ENCODE data around the gene SEMA5A.

SEMA5A gene

DNA sequence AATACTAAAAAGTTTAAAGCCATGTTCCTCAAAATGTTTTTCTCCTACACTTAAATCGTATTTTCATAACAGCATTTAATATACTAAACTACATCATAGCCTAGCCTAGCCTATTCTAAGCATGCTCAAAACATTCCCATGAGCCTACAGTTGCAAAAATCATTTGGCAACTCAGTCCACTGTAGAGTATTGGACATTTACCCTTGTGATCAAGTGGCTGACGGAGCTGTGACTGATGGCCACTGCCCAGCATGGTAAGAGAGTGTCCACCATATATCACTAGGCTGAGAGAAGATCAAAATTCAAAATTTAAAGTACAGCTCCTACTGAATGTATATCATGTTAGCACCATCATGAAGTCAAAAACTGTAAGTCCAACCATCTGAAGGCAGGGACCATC, 30.9 kb downstream of the SEMA5A start:
- H3K4me3 ChIP-seq (ENCODE audit: low read length in 2 of 2), result no peak overlapping the region
- no peaks in the 10 kb centered on the region for H3K4me1 ChIP-seq (ENCODE audit: control insufficient read depth in 2 of 2, insufficient read depth in 2 of 2, low read length in 2 of 2)
- no peaks in the 10 kb centered on the region for H3K27me3 ChIP-seq (ENCODE audit: control insufficient read depth in 2 of 2, insufficient read depth in 2 of 2, low read length in 2 of 2)
- no peaks in the 10 kb centered on the region for H3K36me3 ChIP-seq (ENCODE audit: control insufficient read depth in 2 of 2, insufficient read depth in 2 of 2, low read length in 2 of 2)
- H3K9ac ChIP-seq (ENCODE audit: low read depth in 1 of 2, low read length in 2 of 2), result no peak overlapping the region
- H3K27ac ChIP-seq (ENCODE audit: low read depth in 2 of 2, low read length in 2 of 2), result no peak overlapping the region
- H3K9me3 ChIP-seq (ENCODE audit: control insufficient read depth in 2 of 2, low read length in 2 of 2), result no peaks in the 10 kb centered on the region

DNA sequence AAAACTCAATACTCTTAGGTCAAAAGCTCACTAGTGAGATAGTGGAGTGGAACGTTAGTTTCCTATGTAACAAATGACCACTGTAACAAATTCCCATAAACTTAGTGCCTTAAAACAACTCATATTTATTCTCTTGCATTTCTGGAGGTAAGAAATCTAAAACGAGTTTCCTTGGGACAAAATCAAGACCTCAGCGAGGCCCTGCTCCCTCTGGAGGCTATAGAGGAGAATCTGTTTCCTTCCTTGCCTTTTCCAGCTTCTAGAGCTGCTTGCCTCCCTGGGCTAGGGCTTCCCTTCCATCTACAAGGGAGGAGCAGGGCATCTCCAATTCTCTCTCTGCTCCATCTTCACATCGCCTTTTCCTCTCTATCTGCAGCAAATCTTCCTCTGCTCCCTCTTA, 32.0 kb downstream of the SEMA5A start:
- Histone ChIP-seq H3K4me1 (ENCODE audit: control insufficient read depth in 2 of 2, insufficient read depth in 2 of 2, low read length in 2 of 2) (no peaks in the 10 kb centered on the region), H3K36me3 (ENCODE audit: control insufficient read depth in 2 of 2, insufficient read depth in 2 of 2, low read length in 2 of 2) (no peaks in the 10 kb centered on the region), H3K27me3 (ENCODE audit: control insufficient read depth in 2 of 2, insufficient read depth in 2 of 2, low read length in 2 of 2) (no peaks in the 10 kb centered on the region), H3K9ac (ENCODE audit: low read depth in 1 of 2, low read length in 2 of 2) (no peak overlapping the region), H3K27ac (ENCODE audit: low read depth in 2 of 2, low read length in 2 of 2) (no peak overlapping the region), H3K4me3 (ENCODE audit: low read length in 2 of 2) (no peak overlapping the region), H3K9me3 (ENCODE audit: control insufficient read depth in 2 of 2, low read length in 2 of 2) (no peaks in the 10 kb centered on the region)

DNA sequence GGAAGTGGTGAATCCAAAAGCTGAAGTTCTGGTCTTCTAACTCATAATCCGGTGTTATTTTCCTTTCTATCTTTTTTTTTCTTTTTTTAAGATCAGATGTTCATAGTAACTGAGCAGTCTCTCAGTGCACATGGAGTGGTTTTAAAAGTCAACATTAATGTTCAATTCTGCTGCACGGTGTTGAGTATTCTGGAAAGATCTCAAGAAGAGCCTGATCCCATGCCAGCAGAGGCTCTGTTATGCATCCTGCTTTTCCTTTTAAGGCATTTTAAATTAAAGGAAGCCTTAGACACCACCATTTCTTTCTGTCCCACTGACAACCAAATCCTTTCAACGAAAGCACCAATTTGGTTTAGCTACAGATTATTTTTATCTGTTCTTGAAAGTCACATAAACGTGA, 33.4 kb downstream of the SEMA5A start:
- Histone ChIP-seq H3K9me3 (ENCODE audit: control insufficient read depth in 2 of 2, low read length in 2 of 2) (no peaks in the 10 kb centered on the region), H3K36me3 (ENCODE audit: control insufficient read depth in 2 of 2, insufficient read depth in 2 of 2, low read length in 2 of 2) (no peaks in the 10 kb centered on the region), H3K27me3 (ENCODE audit: control insufficient read depth in 2 of 2, insufficient read depth in 2 of 2, low read length in 2 of 2) (no peaks in the 10 kb centered on the region), H3K9ac (ENCODE audit: low read depth in 1 of 2, low read length in 2 of 2) (no peak overlapping the region), H3K27ac (ENCODE audit: low read depth in 2 of 2, low read length in 2 of 2) (no peak overlapping the region), H3K4me3 (ENCODE audit: low read length in 2 of 2) (no peak overlapping the region), H3K4me1 (ENCODE audit: control insufficient read depth in 2 of 2, insufficient read depth in 2 of 2, low read length in 2 of 2) (no peaks in the 10 kb centered on the region)

DNA sequence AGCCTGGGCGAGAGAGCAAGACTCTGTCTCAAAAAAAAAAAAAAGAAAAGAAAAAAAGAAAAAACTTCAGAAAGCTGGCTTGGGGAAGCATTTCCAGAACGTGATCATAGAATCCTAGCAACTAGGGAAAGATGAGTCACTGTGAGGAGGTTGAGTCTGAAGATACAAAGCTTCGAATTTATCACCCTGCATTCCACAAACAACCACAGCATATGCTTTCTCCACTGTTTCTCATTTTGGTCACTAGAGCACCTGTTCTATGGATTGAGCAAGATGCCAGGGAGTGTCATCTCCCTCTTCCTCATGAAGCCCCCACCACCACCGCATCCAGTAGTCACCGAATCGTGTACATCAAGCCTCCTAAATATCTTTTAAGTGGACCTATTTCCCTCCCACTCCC, 37.9 kb downstream of the SEMA5A start:
- Histone ChIP-seq H3K4me3 (ENCODE audit: low read length in 2 of 2) (no peak overlapping the region), H3K4me1 (ENCODE audit: control insufficient read depth in 2 of 2, insufficient read depth in 2 of 2, low read length in 2 of 2) (no peaks in the 10 kb centered on the region), H3K9me3 (ENCODE audit: control insufficient read depth in 2 of 2, low read length in 2 of 2) (no peaks in the 10 kb centered on the region), H3K27me3 (ENCODE audit: control insufficient read depth in 2 of 2, insufficient read depth in 2 of 2, low read length in 2 of 2) (no peaks in the 10 kb centered on the region), H3K27ac (ENCODE audit: low read depth in 2 of 2, low read length in 2 of 2) (no peak overlapping the region), H3K9ac (ENCODE audit: low read depth in 1 of 2, low read length in 2 of 2) (no peak overlapping the region), H3K36me3 (ENCODE audit: control insufficient read depth in 2 of 2, insufficient read depth in 2 of 2, low read length in 2 of 2) (peaks cover 0 to 2% of the 10 kb centered on the region in 2 donors)

DNA sequence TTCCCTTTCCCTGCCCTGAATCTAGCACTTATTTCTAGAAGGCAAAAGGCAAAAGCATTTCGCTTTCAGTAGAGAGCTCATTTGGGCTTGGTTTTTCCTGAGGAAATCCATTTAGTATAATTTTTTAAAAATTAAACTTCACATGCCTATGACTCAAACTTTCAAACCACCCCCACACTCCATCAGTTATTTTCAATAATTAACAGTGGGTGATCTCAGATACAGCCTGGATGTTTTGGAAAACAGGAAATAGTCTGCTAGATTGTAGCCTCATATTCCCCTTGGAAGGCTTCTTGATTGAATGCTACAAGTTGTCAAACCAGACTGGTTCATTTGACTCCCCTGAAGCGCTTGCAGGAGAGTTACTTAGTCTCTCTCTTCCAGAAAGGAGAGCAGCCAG, 40.6 kb downstream of the SEMA5A start:
- no peaks in the 10 kb centered on the region for H3K4me1 ChIP-seq (ENCODE audit: control insufficient read depth in 2 of 2, insufficient read depth in 2 of 2, low read length in 2 of 2)
- H3K4me3 ChIP-seq (ENCODE audit: low read length in 2 of 2), result no peak overlapping the region
- no peaks in the 10 kb centered on the region for H3K9me3 ChIP-seq (ENCODE audit: control insufficient read depth in 2 of 2, low read length in 2 of 2)
- no peak overlapping the region for H3K27ac ChIP-seq (ENCODE audit: low read depth in 2 of 2, low read length in 2 of 2)
- peaks cover 0 to 2% of the 10 kb centered on the region in 2 donors for H3K36me3 ChIP-seq (ENCODE audit: control insufficient read depth in 2 of 2, insufficient read depth in 2 of 2, low read length in 2 of 2)
- H3K9ac ChIP-seq (ENCODE audit: low read depth in 1 of 2, low read length in 2 of 2), result no peak overlapping the region
- H3K27me3 ChIP-seq (ENCODE audit: control insufficient read depth in 2 of 2, insufficient read depth in 2 of 2, low read length in 2 of 2), result no peaks in the 10 kb centered on the region

DNA sequence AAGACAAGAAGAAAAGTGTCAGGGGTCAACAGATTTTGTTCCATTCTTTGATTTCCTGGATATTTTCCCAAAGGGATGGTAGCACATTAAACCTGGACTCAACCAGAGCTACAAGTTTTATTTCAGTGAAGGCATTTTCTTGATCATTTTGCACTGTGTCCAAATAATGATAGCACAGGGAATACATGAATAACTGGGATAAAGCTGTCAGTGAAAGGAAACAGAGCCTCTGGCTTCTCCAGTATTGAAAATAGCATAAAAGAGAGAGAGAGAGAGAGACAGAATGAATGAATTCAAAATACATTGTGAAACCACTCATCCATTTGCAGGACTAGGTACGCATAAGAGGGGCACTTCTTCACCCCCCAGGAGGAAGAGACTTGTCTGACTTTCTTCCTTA, 43.0 kb downstream of the SEMA5A start:
- H3K36me3 ChIP-seq (ENCODE audit: control insufficient read depth in 2 of 2, insufficient read depth in 2 of 2, low read length in 2 of 2), result peaks cover 0 to 2% of the 10 kb centered on the region in 2 donors
- H3K4me3 ChIP-seq (ENCODE audit: low read length in 2 of 2), result no peak overlapping the region
- no peak overlapping the region for H3K9ac ChIP-seq (ENCODE audit: low read depth in 1 of 2, low read length in 2 of 2)
- no peaks in the 10 kb centered on the region for H3K27me3 ChIP-seq (ENCODE audit: control insufficient read depth in 2 of 2, insufficient read depth in 2 of 2, low read length in 2 of 2)
- no peaks in the 10 kb centered on the region for H3K9me3 ChIP-seq (ENCODE audit: control insufficient read depth in 2 of 2, low read length in 2 of 2)
- H3K27ac ChIP-seq (ENCODE audit: low read depth in 2 of 2, low read length in 2 of 2), result no peak overlapping the region
- H3K4me1 ChIP-seq (ENCODE audit: control insufficient read depth in 2 of 2, insufficient read depth in 2 of 2, low read length in 2 of 2), result no peaks in the 10 kb centered on the region

DNA sequence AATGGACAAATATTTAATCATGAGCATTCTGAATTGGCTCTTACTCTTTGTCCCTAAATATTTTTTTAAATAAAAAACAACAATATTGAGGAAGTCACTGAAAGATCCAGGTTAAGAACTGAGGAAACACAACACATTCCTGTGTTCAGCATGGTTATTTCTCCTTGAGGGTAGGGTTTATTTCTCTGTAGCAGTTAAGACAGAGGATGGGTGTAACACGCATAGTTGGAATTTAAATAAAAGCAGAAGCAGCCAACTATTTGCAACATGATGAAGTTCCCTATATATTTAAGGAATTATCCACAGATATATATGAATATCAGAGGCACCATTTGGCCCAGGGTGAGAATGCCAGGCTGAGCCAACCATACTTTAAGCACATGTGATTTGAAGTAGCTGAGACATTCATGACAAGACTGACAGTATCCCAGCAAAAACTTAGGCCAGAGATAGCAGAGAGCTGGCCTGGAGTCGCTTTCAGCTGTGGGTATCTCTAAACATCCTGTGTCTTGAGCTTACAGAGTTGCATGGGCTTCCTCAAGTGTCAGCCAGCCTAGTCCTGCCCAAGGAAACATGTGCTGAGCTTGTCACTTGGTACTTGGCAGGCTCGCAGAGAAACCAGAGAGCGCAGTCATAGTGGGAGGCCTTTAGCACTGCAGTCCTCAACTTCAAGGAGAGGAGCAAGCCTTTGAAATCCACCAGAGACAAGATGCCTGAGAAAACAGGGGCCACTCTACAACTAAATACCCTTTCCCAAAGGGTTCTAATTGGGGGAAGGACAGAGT, 43.6 kb downstream of the SEMA5A start:
- no peaks in the 10 kb centered on the region for H3K4me1 ChIP-seq (ENCODE audit: control insufficient read depth in 2 of 2, insufficient read depth in 2 of 2, low read length in 2 of 2)
- peaks cover 0 to 2% of the 10 kb centered on the region in 2 donors for H3K36me3 ChIP-seq (ENCODE audit: control insufficient read depth in 2 of 2, insufficient read depth in 2 of 2, low read length in 2 of 2)

DNA sequence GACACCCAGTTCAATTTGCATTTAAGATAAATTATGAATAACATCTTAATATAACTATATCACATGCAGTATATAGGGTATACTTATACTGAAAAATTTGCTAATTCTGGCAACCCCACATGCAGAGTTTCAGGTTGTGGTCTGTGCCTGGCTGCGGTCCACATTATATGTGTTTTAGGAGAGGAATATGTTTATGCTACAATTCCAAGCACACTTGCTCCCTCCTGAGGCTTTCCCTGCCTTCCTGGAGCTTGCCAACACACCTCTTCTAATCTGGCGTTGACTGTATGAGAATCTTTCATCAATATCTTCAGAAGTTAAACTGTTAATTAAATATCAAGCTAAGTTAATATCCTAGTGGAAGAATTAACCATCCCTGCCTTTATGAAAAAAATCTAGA, 45.2 kb downstream of the SEMA5A start:
- Histone ChIP-seq H3K27me3 (ENCODE audit: control insufficient read depth in 2 of 2, insufficient read depth in 2 of 2, low read length in 2 of 2) (no peaks in the 10 kb centered on the region), H3K9ac (ENCODE audit: low read depth in 1 of 2, low read length in 2 of 2) (no peak overlapping the region), H3K27ac (ENCODE audit: low read depth in 2 of 2, low read length in 2 of 2) (no peak overlapping the region), H3K36me3 (ENCODE audit: control insufficient read depth in 2 of 2, insufficient read depth in 2 of 2, low read length in 2 of 2) (no peaks in the 10 kb centered on the region), H3K9me3 (ENCODE audit: control insufficient read depth in 2 of 2, low read length in 2 of 2) (no peaks in the 10 kb centered on the region), H3K4me1 (ENCODE audit: control insufficient read depth in 2 of 2, insufficient read depth in 2 of 2, low read length in 2 of 2) (no peaks in the 10 kb centered on the region), H3K4me3 (ENCODE audit: low read length in 2 of 2) (no peak overlapping the region)

More for the DNA sequence above, 43.6 kb downstream of the SEMA5A start:
- Histone ChIP-seq H3K27me3 (ENCODE audit: control insufficient read depth in 2 of 2, insufficient read depth in 2 of 2, low read length in 2 of 2) (no peaks in the 10 kb centered on the region), H3K9me3 (ENCODE audit: control insufficient read depth in 2 of 2, low read length in 2 of 2) (no peaks in the 10 kb centered on the region), H3K27ac (ENCODE audit: low read depth in 2 of 2, low read length in 2 of 2) (no peak overlapping the region), H3K4me3 (ENCODE audit: low read length in 2 of 2) (no peak overlapping the region), H3K9ac (ENCODE audit: low read depth in 1 of 2, low read length in 2 of 2) (no peak overlapping the region)

DNA sequence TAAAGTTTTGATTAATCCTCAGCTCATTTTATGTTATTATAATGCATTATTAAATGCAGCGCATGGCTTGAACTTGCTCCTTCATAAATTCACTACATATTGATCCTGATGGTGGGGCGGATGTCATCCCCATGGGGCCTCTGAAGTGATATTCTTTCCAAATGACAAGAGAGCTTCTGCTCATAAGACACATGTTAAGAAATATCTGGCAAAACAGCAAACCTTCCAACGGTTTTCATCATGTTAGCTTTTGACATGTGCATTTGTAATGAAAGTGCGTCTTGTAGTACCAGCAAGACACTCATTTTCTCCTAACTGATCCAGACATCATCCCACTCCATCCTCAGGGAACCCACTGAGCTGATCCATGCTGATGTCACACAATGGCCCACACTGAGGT, 45.7 kb downstream of the SEMA5A start:
- no peaks in the 10 kb centered on the region for H3K36me3 ChIP-seq (ENCODE audit: control insufficient read depth in 2 of 2, insufficient read depth in 2 of 2, low read length in 2 of 2)
- H3K4me1 ChIP-seq (ENCODE audit: control insufficient read depth in 2 of 2, insufficient read depth in 2 of 2, low read length in 2 of 2), result no peaks in the 10 kb centered on the region
- H3K27ac ChIP-seq (ENCODE audit: low read depth in 2 of 2, low read length in 2 of 2), result no peak overlapping the region
- no peak overlapping the region for H3K4me3 ChIP-seq (ENCODE audit: low read length in 2 of 2)
- no peaks in the 10 kb centered on the region for H3K27me3 ChIP-seq (ENCODE audit: control insufficient read depth in 2 of 2, insufficient read depth in 2 of 2, low read length in 2 of 2)
- no peaks in the 10 kb centered on the region for H3K9me3 ChIP-seq (ENCODE audit: control insufficient read depth in 2 of 2, low read length in 2 of 2)
- H3K9ac ChIP-seq (ENCODE audit: low read depth in 1 of 2, low read length in 2 of 2), result no peak overlapping the region

DNA sequence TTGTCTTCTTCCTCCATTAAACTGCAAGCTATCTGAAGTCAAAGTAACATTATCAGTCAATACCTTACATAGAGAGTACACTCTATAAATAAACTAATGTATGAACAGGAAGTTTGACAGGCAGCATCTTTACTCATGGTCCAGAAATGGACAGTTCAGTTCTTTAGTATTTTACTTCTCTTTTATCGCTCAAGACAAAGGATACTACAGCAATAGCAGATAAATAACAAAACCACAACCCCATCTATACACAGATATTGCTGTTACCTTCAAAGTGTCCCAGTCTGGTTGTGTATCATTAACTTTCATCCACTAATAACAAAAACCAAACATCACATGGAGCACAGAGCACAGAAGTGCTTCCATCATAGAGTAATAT, 46.4 kb downstream of the SEMA5A start:
- no peaks in the 10 kb centered on the region for H3K36me3 ChIP-seq (ENCODE audit: control insufficient read depth in 2 of 2, insufficient read depth in 2 of 2, low read length in 2 of 2)
- no peaks in the 10 kb centered on the region for H3K27me3 ChIP-seq (ENCODE audit: control insufficient read depth in 2 of 2, insufficient read depth in 2 of 2, low read length in 2 of 2)
- H3K4me1 ChIP-seq (ENCODE audit: control insufficient read depth in 2 of 2, insufficient read depth in 2 of 2, low read length in 2 of 2), result no peaks in the 10 kb centered on the region
- no peak overlapping the region for H3K9ac ChIP-seq (ENCODE audit: low read depth in 1 of 2, low read length in 2 of 2)
- no peaks in the 10 kb centered on the region for H3K9me3 ChIP-seq (ENCODE audit: control insufficient read depth in 2 of 2, low read length in 2 of 2)
- H3K27ac ChIP-seq (ENCODE audit: low read depth in 2 of 2, low read length in 2 of 2), result no peak overlapping the region
- no peak overlapping the region for H3K4me3 ChIP-seq (ENCODE audit: low read length in 2 of 2)

Measured in mucosa of rectum (tissue), 2 donors.